K562 (cell line): Measurements from ENCODE around the gene GPHA2. TPM values are rescaled to one million over a fixed set of nuclear protein-coding genes. Genes with fewer than 3 reads are reported as not detected.

ENCODE experiments used
- BRD9 ChIP-seq: fragments of 450-650 bp; IDR thresholded peaks from 2 replicates; pipeline ENCODE4 v1.6.1; 2018; ENCODE audit warnings: low read depth; ENCODE audit not compliant: partially characterized antibody
- CBX8 ChIP-seq: fragments of 200-600 bp; sonication (generic); IDR thresholded peaks from 2 replicates; pipeline ENCODE4 v1.6.1; 2012; ENCODE audit warnings: borderline replicate concordance, mixed run types, low read depth, mild to moderate bottlenecking, moderate library complexity, mixed read lengths, low read length, control low read depth, inconsistent platforms; ENCODE audit not compliant: poor library complexity, severe bottlenecking; ENCODE audit errors: extremely low read depth
- EGR1 ChIP-seq: fragments of 450-650 bp; conservative IDR thresholded peaks from 2 replicates; pipeline ENCODE4 v1.6.1; 2017; ENCODE audit warnings: mild to moderate bottlenecking
- JUNB ChIP-seq: fragments of 450-650 bp; formaldehyde crosslinking; conservative IDR thresholded peaks from 2 replicates; pipeline ENCODE4 v1.4.0; 2020; ENCODE audit warnings: mild to moderate bottlenecking
- MLX ChIP-seq, 2 experiments: fragments of 450-650 bp in 1 of 2; sonication (generic) in 1 of 2; formaldehyde crosslinking; conservative IDR thresholded peaks; 2 replicates each; pipeline versions ENCODE4 v1.4.0 to v1.8.1; 2020 to 2022; ENCODE audit warnings: mild to moderate bottlenecking in 1 of 2, missing genetic modification reagents in 1 of 2
- POU5F1 ChIP-seq: fragments of 150-350 bp; IDR thresholded peaks from 2 replicates; pipeline ENCODE4 v1.6.1; 2014; ENCODE audit warnings: borderline replicate concordance, low read length, low read depth, mild to moderate bottlenecking; ENCODE audit not compliant: partially characterized antibody
- SAFB ChIP-seq: fragments of 200-400 bp; formaldehyde crosslinking; IDR thresholded peaks from 2 replicates; pipeline ENCODE4 v1.6.1; 2017; ENCODE audit warnings: low read depth, low read length, borderline replicate concordance
- ZBTB34 ChIP-seq: fragments of 250-450 bp; sonication (Bioruptor Pico); IDR thresholded peaks from 2 replicates; pipeline ENCODE4 v1.8.0; 2021; ENCODE audit warnings: mild to moderate bottlenecking, moderate library complexity
- polyA plus RNA-seq, 8 experiments: library from polyadenylated mRNA; depleted of rRNA in 4 of 8; stranded (reverse) in 5 of 8; unstranded in 3 of 8; fragments of >200 nt; fragmentation: Nextera tagmentation in 2 of 8; fragmentation: Illumina TruSeq in 1 of 8; extraction: Ambion mirVana in 2 of 8; extraction: Trizol in 1 of 8; gene quantifications; 2 replicates each; pipeline versions ENCODE4 v1.2.1 to v1.2.3, GENCODE V29; 2011 to 2014; ENCODE audit warnings: inconsistent platforms in 1 of 8, missing spikeins in 1 of 8
- total RNA-seq, 7 experiments: library from RNA; depleted of rRNA in 6 of 7; stranded (reverse); fragments of >200 nt in 6 of 7; fragmentation: Illumina TruSeq in 2 of 7; extraction: Trizol in 2 of 7; gene quantifications; 2 replicates each; pipeline versions ENCODE4 v1.2.1 to v1.2.3, GENCODE V29; 2011 to 2021; ENCODE audit warnings: low replicate concordance in 1 of 7
- TF ChIP-seq, protein P1 (sequence below): fragments of 250-450 bp; sonication (Bioruptor Pico); IDR thresholded peaks from 2 replicates; pipeline ENCODE4 v1.5.0; 2020; ENCODE audit warnings: mild to moderate bottlenecking, borderline replicate concordance

Gene GPHA2
- total and polyA plus RNA-seq, 9 of the 15 experiments (the other 6 are each of a cell fraction or from before 2014, with no cell fraction given), result 0.17 to 0.22 TPM; not detected in 7

DNA sequence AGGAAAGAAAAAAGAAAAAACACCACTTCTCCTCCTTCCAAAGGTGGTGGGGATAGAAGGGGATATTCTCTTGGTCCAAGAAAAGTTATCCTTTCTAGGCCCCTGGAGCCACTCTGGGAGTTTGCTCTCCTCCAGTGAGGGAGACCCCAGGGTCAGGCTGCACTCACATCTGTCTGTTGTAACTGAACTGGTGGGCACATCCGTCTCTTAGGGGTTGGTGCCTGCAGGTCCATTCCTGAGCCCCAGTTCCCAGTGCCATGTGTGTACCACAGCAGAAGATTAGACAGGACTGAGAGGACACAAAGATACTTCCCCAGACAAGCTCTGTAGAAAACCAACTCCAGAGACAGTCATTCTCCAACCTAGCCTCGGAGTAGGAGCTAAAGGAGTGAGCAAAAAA, 15.6 kb downstream of the GPHA2 start (continued):
- no peak for TF ChIP-seq MLX (CRISPR knock-in tag; conservative IDR thresholded peaks at IDR 0.05)
- TF ChIP-seq CBX8, result no peak
- TF ChIP-seq, protein P1, sequence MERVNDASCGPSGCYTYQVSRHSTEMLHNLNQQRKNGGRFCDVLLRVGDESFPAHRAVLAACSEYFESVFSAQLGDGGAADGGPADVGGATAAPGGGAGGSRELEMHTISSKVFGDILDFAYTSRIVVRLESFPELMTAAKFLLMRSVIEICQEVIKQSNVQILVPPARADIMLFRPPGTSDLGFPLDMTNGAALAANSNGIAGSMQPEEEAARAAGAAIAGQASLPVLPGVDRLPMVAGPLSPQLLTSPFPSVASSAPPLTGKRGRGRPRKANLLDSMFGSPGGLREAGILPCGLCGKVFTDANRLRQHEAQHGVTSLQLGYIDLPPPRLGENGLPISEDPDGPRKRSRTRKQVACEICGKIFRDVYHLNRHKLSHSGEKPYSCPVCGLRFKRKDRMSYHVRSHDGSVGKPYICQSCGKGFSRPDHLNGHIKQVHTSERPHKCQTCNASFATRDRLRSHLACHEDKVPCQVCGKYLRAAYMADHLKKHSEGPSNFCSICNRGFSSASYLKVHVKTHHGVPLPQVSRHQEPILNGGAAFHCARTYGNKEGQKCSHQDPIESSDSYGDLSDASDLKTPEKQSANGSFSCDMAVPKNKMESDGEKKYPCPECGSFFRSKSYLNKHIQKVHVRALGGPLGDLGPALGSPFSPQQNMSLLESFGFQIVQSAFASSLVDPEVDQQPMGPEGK (CRISPR knock-in tag), result no peak
- TF ChIP-seq JUNB (CRISPR knock-in tag), result no peak
- no peak for TF ChIP-seq EGR1
- TF ChIP-seq ZBTB34, result no peak
- no peak for TF ChIP-seq POU5F1
- no peak for TF ChIP-seq SAFB
- no peak for TF ChIP-seq BRD9
